Heart left ventricle (tissue), 16 donors: Measurements from ENCODE around the gene BTG2. TPM values are rescaled to one million over a fixed set of nuclear protein-coding genes. Genes with fewer than 3 reads are reported as not detected.

ENCODE experiments used
- ATAC-seq, 4 donors: fragments of 200-7000 bp; cut with Tn5 transposase; one replicate each; pipeline ENCODE4 v1.9.1; 2020 to 2022; ENCODE audit warnings: moderate library complexity in 4 of 4, mild to moderate bottlenecking in 3 of 4, moderate number of reproducible peaks in 1 of 4
- DNase-seq, 5 donors: peaks; one replicate each; pipeline ENCODE4 v3.0.0-alpha.2; 2020
- H3K27ac ChIP-seq, 12 donors: fragments of 200-600 bp; sonication (generic) in 4 of 12; one replicate each; pipeline versions ENCODE4 v1.5.0 to v1.8.0; 2016 to 2022; ENCODE audit warnings: mild to moderate bottlenecking in 2 of 12
- H3K27me3 ChIP-seq, 9 donors: fragments of 200-600 bp; sonication (generic) in 2 of 9; one replicate each; pipeline versions ENCODE4 v1.5.1 to v1.8.0; 2016 to 2022; ENCODE audit warnings: mild to moderate bottlenecking in 3 of 9
- H3K36me3 ChIP-seq, 9 donors: fragments of 200-600 bp; sonication (generic) in 2 of 9; one replicate each; pipeline versions ENCODE4 v1.5.0 to v1.8.0; 2018 to 2022; ENCODE audit warnings: mild to moderate bottlenecking in 2 of 9
- H3K4me1 ChIP-seq, 12 donors: fragments of 200-600 bp; sonication (generic) in 4 of 12; one replicate each; pipeline versions ENCODE4 v1.5.0 to v1.8.0; 2016 to 2022; ENCODE audit warnings: mild to moderate bottlenecking in 3 of 12
- H3K4me3 ChIP-seq, 12 donors: fragments of 200-600 bp; sonication (generic) in 4 of 12; one replicate each; pipeline versions ENCODE4 v1.5.0 to v1.8.0; 2017 to 2022; ENCODE audit warnings: mild to moderate bottlenecking in 9 of 12, moderate library complexity in 4 of 12
- H3K9me3 ChIP-seq, 12 donors: fragments of 200-600 bp; sonication (generic) in 4 of 12; one replicate each; pipeline versions ENCODE4 v1.5.0 to v1.8.0; 2016 to 2022; ENCODE audit warnings: mild to moderate bottlenecking in 1 of 12
- CTCF ChIP-seq, 12 donors: fragments of 200-600 bp; sonication (generic) in 4 of 12; IDR thresholded peaks; one replicate each; pipeline versions ENCODE4 v1.5.0 to v1.8.0; 2018 to 2022; ENCODE audit warnings: antibody characterized with exemption in 12 of 12, mild to moderate bottlenecking in 5 of 12
- POLR2A ChIP-seq, 2 donors: fragments of 450-650 bp; IDR thresholded peaks; one replicate each; pipeline ENCODE4 v1.6.1; 2017; ENCODE audit warnings: antibody characterized with exemption in 2 of 2, mild to moderate bottlenecking in 2 of 2, moderate library complexity in 2 of 2
- WGBS, 4 donors: extraction: QIAGEN DNeasy Blood & Tissue Kit in 2 of 4; methylation state at CpG; one replicate each; pipeline versions ENCODE4 v1.1.5 to v1.1.7; 2013 to 2018; 5-methylcytosine and 5-hydroxymethylcytosine counted together
- intact Hi-C, 10 donors: fragments of 100-400 bp; cut with DNase I; formaldehyde crosslinking; loops; one replicate each; pipeline versions ENCODE4 v1.11.1 to v1.14.2; 2022
- polyA plus RNA-seq, 2 donors: library from polyadenylated mRNA; stranded (reverse); fragments of 200-250 nt; gene quantifications; one replicate each; pipeline ENCODE4 v1.2.3, GENCODE V29; 2013
- total RNA-seq, 9 donors: library from RNA; depleted of rRNA in 2 of 9; stranded (reverse); fragments of >200 nt in 2 of 9; fragmentation: NEBNext Ultra II Directional in 3 of 9; extraction: Animal tissue kit (Norgen Biotek cat#: 25700) in 3 of 9; gene quantifications; one replicate each; pipeline versions ENCODE4 v1.1.0 to v1.2.4, GENCODE V29; 2016 to 2023
- donor health status: ischemic (EF 13 %, LVEDD 7.1; RV severe dilation, severe dysfunction).
- donor health status: healthy with polysubstance abuse.
- donor health status: DM: no; HTN: yes; CAD: no.
- donor health status: DM: no; HTN: no; CAD: no.
- donor health status: ischemic (EF 25% LVEDD 6.9; RV normal size, moderate dysfunction).
- donor health status: ischemic (EF 25% LVEDD 5.7; RV mildly dilated, moderate dysfunction).
- donor health status: healthy.
- donor health status: DM: yes; HTN: yes; CAD: no.
- donor health status: ischemic (EF 35%, LVEDD 5.7; RV mildly dilated, moderate dysfunction).
- donor health status: nonischemic (EF 11% LVEDD 7.7; RV severe dilation, severe dysfunction).
- donor health status: DM: yes; HTN: yes; CAD: no.
- donor health status: PGD.
- donor health status: ischemic (EF 29% LVEDD 5.4; RV normal size, mild dysfunction).
- donor health status: nonischemic (EF 23%, LVEDD 6.1; RV moderate dilation, normal function).

Gene BTG2
- total and polyA plus RNA-seq, 11 donors = 23.8 to 174 (median 42.1) TPM

GRCh38 chr1:203286161-203286984, 18.9 kb upstream of the BTG2 start:
- Histone ChIP-seq H3K4me3 (peak overlapping the region in 1 of 12 donors; percentile 15), H3K27me3 (no peaks in the 10 kb centered on the region), H3K36me3 (no peaks in the 10 kb centered on the region), H3K4me1 (peaks cover 29 to 93% (median 75%) of the 10 kb centered on the region in 12 donors), H3K9me3 (no peaks in the 10 kb centered on the region), H3K27ac (peak overlapping the region in 11 of 12 donors; percentile 56 to 98 (median 88))
- intact Hi-C loops = no loop called here
- ATAC-seq (no peak), DNase-seq (no peak)
- 44 to 56% (median 50%) methylated on average over 9 of the region's 9 CpGs for WGBS, 4 donors
- TF ChIP-seq POLR2A (IDR thresholded peaks at IDR 0.05) = no peak
- peak in 7 of 12 donors; percentile 9 to 42 (median 19) for TF ChIP-seq CTCF (IDR thresholded peaks at IDR 0.05)

GRCh38 chr1:203287109-203287893, 18.0 kb upstream of the BTG2 start:
- Histone ChIP-seq H3K36me3 (no peaks in the 10 kb centered on the region), H3K4me3 (peak overlapping the region in 1 of 12 donors; percentile 15), H3K9me3 (no peaks in the 10 kb centered on the region), H3K27me3 (no peaks in the 10 kb centered on the region), H3K27ac (peak overlapping the region; percentile 15 to 98 (median 88)), H3K4me1 (peaks cover 29 to 89% (median 70%) of the 10 kb centered on the region in 12 donors)
- DNase-seq (peak; percentile 67 to 82 (median 79)), ATAC-seq (peak; percentile 26 to 67 (median 42))
- TF ChIP-seq POLR2A (IDR thresholded peaks at IDR 0.05) = no peak
- no peak for TF ChIP-seq CTCF (IDR thresholded peaks at IDR 0.05)
- 50 to 58% (median 56%) methylated on average over 8 to 9 of the region's 9 CpGs for WGBS, 4 donors
- intact Hi-C loops = loop anchor here in 1 of 10 donors (1.0 kb wide), 1 partner anchor 18 kb away; the partner anchor contains the start of gene BTG2

- peaks cover 29 to 83% (median 64%) of the 10 kb centered on the region in 12 donors for H3K4me1 ChIP-seq
These were observed 17.4 kb upstream of the BTG2 start for GRCh38 chr1:203287898-203288297.

More at GRCh38 chr1:203287898-203288297, 17.4 kb upstream of the BTG2 start:
- TF ChIP-seq CTCF (IDR thresholded peaks at IDR 0.05) (no peak), POLR2A (IDR thresholded peaks at IDR 0.05) (no peak)
- H3K27ac ChIP-seq = peak overlapping the region; percentile 15 to 98 (median 88)
- intact Hi-C loops = loop anchor here in 1 of 10 donors (1.0 kb wide), 1 partner anchor 17 kb away; the partner anchor contains the start of gene BTG2
- no peaks in the 10 kb centered on the region for H3K27me3 ChIP-seq
- H3K36me3 ChIP-seq = no peaks in the 10 kb centered on the region
- DNase-seq (no peak), ATAC-seq (no peak)
- WGBS, 4 donors = 79 to 92% (median 87%) methylated on average over 5 of the region's 5 CpGs
- H3K4me3 ChIP-seq = peak overlapping the region in 1 of 12 donors; percentile 15
- H3K9me3 ChIP-seq = no peaks in the 10 kb centered on the region
